Measurements from ENCODE around the gene WDR5. TPM values are rescaled to one million over a fixed set of nuclear protein-coding genes. Genes with fewer than 3 reads are reported as not detected.

Gene WDR5
- total and polyA plus RNA-seq, 10 of the 15 experiments (the other 5 are each of a cell fraction or from before 2014, with no cell fraction given): 1.4 to 43.7 (median 33.2) TPM

DNA sequence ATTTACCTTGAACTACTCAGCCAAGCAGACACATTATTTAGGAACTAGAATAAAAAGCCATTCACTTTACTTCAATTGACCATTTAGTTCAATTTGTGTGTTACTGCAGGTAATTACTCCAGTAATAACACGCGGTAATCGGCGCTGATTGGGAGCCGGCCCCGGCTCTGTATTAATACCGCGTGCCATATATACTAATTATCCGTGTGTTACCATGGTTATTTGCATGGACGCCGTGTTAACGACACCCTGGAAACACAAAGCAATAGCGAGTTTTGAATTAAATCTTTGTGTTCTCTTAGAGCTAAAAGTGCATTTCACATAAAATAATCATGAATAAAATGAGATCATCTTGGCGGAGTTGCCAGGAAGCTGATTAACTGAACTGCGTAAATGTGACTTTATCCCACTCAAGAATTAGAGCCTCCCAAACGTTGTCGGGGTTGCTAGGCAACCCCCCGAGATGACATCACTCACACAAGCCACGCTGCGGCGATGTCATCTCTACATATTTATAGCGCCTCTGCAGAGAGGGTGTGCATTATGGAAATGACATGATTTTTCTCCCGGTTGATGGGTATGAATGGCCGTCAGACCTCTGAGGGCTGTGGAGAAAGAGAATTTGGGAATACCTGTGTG is 69.9 kb downstream of the WDR5 start:
- FAIRE-seq: no peak
- no peak for DNase-seq (ENCODE audit: low read depth, low spot score)
- Histone ChIP-seq H3K9me3 (replicated peaks; ENCODE audit: control insufficient read depth, insufficient read depth, low read length) (no peaks in the 10 kb centered on the region), H3K27me3 (replicated peaks in 1 of 2; ENCODE audit: control insufficient read depth in 2 of 2, insufficient read depth in 2 of 2, low read length in 1 of 2) (peaks cover 0 to 3% of the 10 kb centered on the region in 2 experiments; a peak in 2 of 4 replicates), H3K4me2 (ENCODE audit: control insufficient read depth, insufficient read depth) (no peak overlapping the region), H3K27ac (ENCODE audit: control insufficient read depth, insufficient read depth) (no peak overlapping the region), H3K36me3 (ENCODE audit: control insufficient read depth in 2 of 2, insufficient read depth in 2 of 2, low read length in 1 of 2) (no peaks in the 10 kb centered on the region), H3K79me2 (ENCODE audit: control insufficient read depth, insufficient read depth, low read length) (no peaks in the 10 kb centered on the region), H3K9ac (ENCODE audit: control insufficient read depth, insufficient read depth, low read length) (no peak overlapping the region), H2AFZ (ENCODE audit: control insufficient read depth, low read depth, low read length) (no peak overlapping the region), H4K20me1 (ENCODE audit: control insufficient read depth, insufficient read depth) (no peaks in the 10 kb centered on the region), H3K4me1 (ENCODE audit: control insufficient read depth, insufficient read depth, low read length) (no peaks in the 10 kb centered on the region), H3K4me3 (no peak overlapping the region)
- no TSS peak for BruUV-seq (replicated peaks)
- in situ Hi-C loops (cut with MboI) (no loop called here), intact Hi-C loops (cut with micrococcal nuclease; ENCODE audit: unreplicated experiment) (no loop called here)
- 79% methylated on average over 24 of the region's 24 CpGs for WGBS (ENCODE audit: insufficient coverage, insufficient replicate concordance, low lambda C conversion rate, missing lambda C conversion rate)
- SMC1A ChIA-PET (ENCODE audit: uncharacterized antibody, unreplicated experiment): interaction anchor here (1.1 kb wide), 1 partner anchor 12 kb away, joined by 4 read pairs; no protein-coding TSS in a partner anchor
- CTCF ChIA-PET: no interaction called here
- no peak for ATAC-seq
- TF ChIP-seq FOXK2 (IDR thresholded peaks at IDR 0.05) (no peak), JUNB (IDR thresholded peaks at IDR 0.05) (0 out of 2 replicates have a peak, but pooled peaks have one; percentile 16), WRNIP1 (IDR thresholded peaks at IDR 0.05; ENCODE audit: borderline replicate concordance, low read depth, low read length) (no peak)
- POLR2A ChIA-PET: no interaction called here
- RAD21 ChIA-PET (ENCODE audit: unreplicated experiment): no interaction called here

DNA sequence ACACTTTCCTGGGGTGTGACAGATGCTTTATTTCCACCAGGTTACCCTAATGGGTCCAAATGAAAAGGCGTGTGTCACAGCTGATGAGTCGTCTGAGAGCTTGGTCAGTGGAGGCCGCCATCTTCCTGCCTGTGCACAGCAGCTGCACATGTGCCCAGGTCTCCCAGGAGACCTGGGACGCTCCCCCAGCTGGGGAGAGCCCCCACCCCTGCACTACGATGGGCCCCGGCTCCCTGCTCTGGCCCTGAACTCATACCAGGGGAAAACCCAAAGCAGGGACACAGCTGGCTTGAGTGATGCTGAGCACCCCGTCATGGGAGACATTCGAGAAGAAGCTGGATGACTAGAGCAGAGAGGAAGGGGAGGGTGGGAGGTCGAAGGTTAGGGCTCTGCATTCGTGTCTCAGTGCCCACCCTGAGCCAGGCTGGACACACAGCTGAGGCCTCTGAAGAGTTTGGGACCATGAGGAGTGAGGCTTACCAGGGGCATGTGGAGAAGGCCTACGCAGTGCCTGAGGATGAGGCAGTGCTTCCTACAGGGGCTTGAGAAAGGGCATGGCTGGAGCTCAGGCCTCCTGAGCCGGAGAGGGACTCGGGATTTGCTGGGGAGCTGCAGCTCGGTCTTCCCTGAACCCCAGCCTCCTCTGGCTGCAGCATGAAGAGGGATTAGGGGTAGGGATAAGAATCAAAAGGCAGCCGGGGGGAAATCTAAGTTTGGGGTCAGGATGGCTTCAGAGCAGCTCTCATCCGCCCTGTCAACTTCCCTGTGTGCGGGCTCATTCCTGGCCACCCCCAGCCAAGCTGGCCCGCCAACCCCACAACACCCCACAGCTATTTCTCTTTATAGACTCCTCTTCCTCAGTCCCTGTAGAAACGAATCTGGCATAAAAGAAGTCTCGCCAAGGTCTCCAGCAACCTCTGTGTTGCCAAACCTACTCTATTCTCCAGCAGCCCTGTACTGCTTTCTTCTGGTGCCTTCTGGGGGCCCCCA is 70.7 kb downstream of the WDR5 start:
- no peak overlapping the region for H3K4me2 ChIP-seq (ENCODE audit: control insufficient read depth, insufficient read depth)
- intact Hi-C loops (cut with micrococcal nuclease; ENCODE audit: unreplicated experiment): no loop called here
- no peaks in the 10 kb centered on the region for H3K79me2 ChIP-seq (ENCODE audit: control insufficient read depth, insufficient read depth, low read length)
- H3K4me1 ChIP-seq (ENCODE audit: control insufficient read depth, insufficient read depth, low read length): no peaks in the 10 kb centered on the region
- peak; percentile 39 for ATAC-seq
- DNase-seq (ENCODE audit: low read depth, low spot score): no peak
- in situ Hi-C loops (cut with MboI): no loop called here
- FAIRE-seq: no peak
- no peak overlapping the region for H3K9ac ChIP-seq (ENCODE audit: control insufficient read depth, insufficient read depth, low read length)
- no peaks in the 10 kb centered on the region for H3K36me3 ChIP-seq (ENCODE audit: control insufficient read depth in 2 of 2, insufficient read depth in 2 of 2, low read length in 1 of 2)
- no peak overlapping the region for H2AFZ ChIP-seq (ENCODE audit: control insufficient read depth, low read depth, low read length)
- no peak overlapping the region for H3K4me3 ChIP-seq
- peaks cover 0 to 3% of the 10 kb centered on the region in 2 experiments; a peak in 2 of 4 replicates for H3K27me3 ChIP-seq (replicated peaks in 1 of 2; ENCODE audit: control insufficient read depth in 2 of 2, insufficient read depth in 2 of 2, low read length in 1 of 2)
- H3K27ac ChIP-seq (ENCODE audit: control insufficient read depth, insufficient read depth): no peak overlapping the region
- POLR2A ChIA-PET: no interaction called here
- no peaks in the 10 kb centered on the region for H4K20me1 ChIP-seq (ENCODE audit: control insufficient read depth, insufficient read depth)
- 23% methylated on average over 19 of the region's 20 CpGs for WGBS (ENCODE audit: insufficient coverage, insufficient replicate concordance, low lambda C conversion rate, missing lambda C conversion rate)
- no TSS peak for BruUV-seq (replicated peaks)
- CTCF ChIA-PET: no interaction called here
- RAD21 ChIA-PET (ENCODE audit: unreplicated experiment): no interaction called here
- H3K9me3 ChIP-seq (replicated peaks; ENCODE audit: control insufficient read depth, insufficient read depth, low read length): no peaks in the 10 kb centered on the region
- SMC1A ChIA-PET (ENCODE audit: uncharacterized antibody, unreplicated experiment): interaction anchor here (1.1 kb wide), 1 partner anchor 11 kb away, joined by 4 read pairs; no protein-coding TSS in a partner anchor
- TF ChIP-seq, protein P1, sequence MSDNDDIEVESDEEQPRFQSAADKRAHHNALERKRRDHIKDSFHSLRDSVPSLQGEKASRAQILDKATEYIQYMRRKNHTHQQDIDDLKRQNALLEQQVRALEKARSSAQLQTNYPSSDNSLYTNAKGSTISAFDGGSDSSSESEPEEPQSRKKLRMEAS (IDR thresholded peaks at IDR 0.05; ENCODE audit: low read depth, low read length): peak; percentile 39; the same call in 1 of the 2 replicates
- TF ChIP-seq ZNF217 (IDR thresholded peaks at IDR 0.05) (no peak), TCF12 (IDR thresholded peaks at IDR 0.05; ENCODE audit: low read depth, low read length) (peak; percentile 65; the same call in 1 of the 2 replicates), YY1 (IDR thresholded peaks at IDR 0.05; ENCODE audit: low read depth, low read length) (peak; percentile 87), IKZF1 (conservative IDR thresholded peaks at IDR 0.05) (0 out of 2 replicates have a peak, but pooled peaks have one; percentile 31), SIN3A (IDR thresholded peaks at IDR 0.05; ENCODE audit: low read depth, low read length) (no peak), TCF3 (IDR thresholded peaks at IDR 0.05; ENCODE audit: borderline replicate concordance, insufficient read depth, low read depth, low read length) (peak; percentile 65; the same call in 1 of the 2 replicates), NFIC (IDR thresholded peaks at IDR 0.05; ENCODE audit: low read depth, low read length) (no peak), ZNF24 (IDR thresholded peaks at IDR 0.05) (no peak), POLR2A (IDR thresholded peaks at IDR 0.05; ENCODE audit: low read depth, low read length) (no peak)
- TF ChIP-seq, protein P2, sequence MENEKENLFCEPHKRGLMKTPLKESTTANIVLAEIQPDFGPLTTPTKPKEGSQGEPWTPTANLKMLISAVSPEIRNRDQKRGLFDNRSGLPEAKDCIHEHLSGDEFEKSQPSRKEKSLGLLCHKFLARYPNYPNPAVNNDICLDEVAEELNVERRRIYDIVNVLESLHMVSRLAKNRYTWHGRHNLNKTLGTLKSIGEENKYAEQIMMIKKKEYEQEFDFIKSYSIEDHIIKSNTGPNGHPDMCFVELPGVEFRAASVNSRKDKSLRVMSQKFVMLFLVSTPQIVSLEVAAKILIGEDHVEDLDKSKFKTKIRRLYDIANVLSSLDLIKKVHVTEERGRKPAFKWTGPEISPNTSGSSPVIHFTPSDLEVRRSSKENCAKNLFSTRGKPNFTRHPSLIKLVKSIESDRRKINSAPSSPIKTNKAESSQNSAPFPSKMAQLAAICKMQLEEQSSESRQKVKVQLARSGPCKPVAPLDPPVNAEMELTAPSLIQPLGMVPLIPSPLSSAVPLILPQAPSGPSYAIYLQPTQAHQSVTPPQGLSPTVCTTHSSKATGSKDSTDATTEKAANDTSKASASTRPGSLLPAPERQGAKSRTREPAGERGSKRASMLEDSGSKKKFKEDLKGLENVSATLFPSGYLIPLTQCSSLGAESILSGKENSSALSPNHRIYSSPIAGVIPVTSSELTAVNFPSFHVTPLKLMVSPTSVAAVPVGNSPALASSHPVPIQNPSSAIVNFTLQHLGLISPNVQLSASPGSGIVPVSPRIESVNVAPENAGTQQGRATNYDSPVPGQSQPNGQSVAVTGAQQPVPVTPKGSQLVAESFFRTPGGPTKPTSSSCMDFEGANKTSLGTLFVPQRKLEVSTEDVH (IDR thresholded peaks at IDR 0.05; ENCODE audit: low read depth, partially characterized antibody): no peak

Measured in GM12878 (cell line).